OCI-LY1 (cell line): ENCODE measurements around the gene PRAMEF15.
"Not testable (repeated sequence)": the region's sequence is repeated elsewhere in the genome, so short reads cannot be mapped to it uniquely, and the experiment has no call there.

Experiments used
- H2AFZ ChIP-seq: fragments of 200-600 bp; sonication (generic), shearing (Covaris generic); 2 replicates; pipeline ENCODE4 v1.6.0; 2014; ENCODE audit warnings: antibody characterized with exemption, mild to moderate bottlenecking, low read length
- H3F3A ChIP-seq: fragments of 200-600 bp; sonication (generic), shearing (Covaris generic); 2 replicates; pipeline ENCODE4 v1.6.0; 2014; ENCODE audit warnings: mild to moderate bottlenecking, antibody characterized with exemption, low read length, moderate library complexity; ENCODE audit not compliant: insufficient read depth
- H3K27ac ChIP-seq: fragments of 200-600 bp; sonication (generic); 2 replicates; pipeline ENCODE4 v1.5.1; 2014; ENCODE audit warnings: low read length, mixed run types, mild to moderate bottlenecking, low read depth; ENCODE audit not compliant: poor library complexity, severe bottlenecking
- H3K27me3 ChIP-seq: fragments of 200-600 bp; sonication (generic); 2 replicates; pipeline ENCODE4 v1.6.0; 2014; ENCODE audit warnings: antibody characterized with exemption, mild to moderate bottlenecking, low read length, moderate library complexity; ENCODE audit not compliant: insufficient read depth
- H3K36me3 ChIP-seq: fragments of 200-600 bp; sonication (generic); 2 replicates; pipeline ENCODE4 v1.6.1; 2014; ENCODE audit warnings: mild to moderate bottlenecking, antibody characterized with exemption, low read length, moderate library complexity, mixed read lengths; ENCODE audit not compliant: insufficient read depth
- H3K4me1 ChIP-seq: fragments of 200-600 bp; sonication (generic); 2 replicates; pipeline ENCODE4 v1.5.1; 2014; ENCODE audit warnings: mild to moderate bottlenecking, low read length, moderate library complexity; ENCODE audit not compliant: insufficient read depth, severe bottlenecking
- H3K4me2 ChIP-seq: fragments of 200-600 bp; sonication (generic), shearing (Covaris generic); 2 replicates; pipeline ENCODE4 v1.6.1; 2014; ENCODE audit warnings: low read length
- H3K4me3 ChIP-seq: fragments of 200-600 bp; sonication (generic); 2 replicates; pipeline ENCODE4 v1.5.1; 2014; ENCODE audit warnings: low read length, low read depth, mild to moderate bottlenecking, mixed read lengths; ENCODE audit not compliant: poor library complexity, severe bottlenecking
- H3K79me2 ChIP-seq: fragments of 200-600 bp; shearing (Covaris generic); 2 replicates; pipeline ENCODE4 v1.6.1; 2016; ENCODE audit warnings: mixed run types, low read length, mixed read lengths; ENCODE audit not compliant: insufficient read depth
- H3K9ac ChIP-seq: fragments of 200-600 bp; sonication (generic), shearing (Covaris generic); 2 replicates; pipeline ENCODE4 v1.6.1; 2014; ENCODE audit warnings: mild to moderate bottlenecking, low read length, mixed read lengths
- H3K9me2 ChIP-seq: fragments of 200-600 bp; sonication (generic), shearing (Covaris generic); 2 replicates; pipeline ENCODE4 v1.6.1; 2014; ENCODE audit warnings: low read depth, mild to moderate bottlenecking, low read length, mixed read lengths
- H3K9me3 ChIP-seq: fragments of 200-600 bp; shearing (Covaris generic); 2 replicates; pipeline ENCODE4 v1.6.1; 2014; ENCODE audit warnings: low read length, mixed read lengths
- H4K20me1 ChIP-seq: fragments of 200-600 bp; sonication (generic), shearing (Covaris generic); 2 replicates; pipeline ENCODE4 v1.6.0; 2016; ENCODE audit warnings: mild to moderate bottlenecking, low read length; ENCODE audit not compliant: insufficient read depth

Gene PRAMEF15

GRCh38 chr1:13315281-13315680, at the start of gene PRAMEF15:
TSS of gene PRAMEF15 (plus strand) at chr1:13315581. CDS start at chr1:13318408, 2,827 bp downstream.
- not testable (repeated sequence) for H3K9ac ChIP-seq, H3K4me2 ChIP-seq, H3K79me2 ChIP-seq, H3K36me3 ChIP-seq, H3K27me3 ChIP-seq, H3K27ac ChIP-seq, H3K4me1 ChIP-seq, H3K9me2 ChIP-seq, H2AFZ ChIP-seq, H3K4me3 ChIP-seq, H3K9me3 ChIP-seq, H3F3A ChIP-seq, H4K20me1 ChIP-seq

- H3K27ac ChIP-seq, H3K9me3 ChIP-seq, H2AFZ ChIP-seq: not testable (repeated sequence)
Observed at GRCh38 chr1:13277016-13277415, 38.4 kb upstream of the PRAMEF15 start.

GRCh38 chr1:13279617-13280016, 35.8 kb upstream of the PRAMEF15 start:
- not testable (repeated sequence) for H2AFZ ChIP-seq, H3K4me2 ChIP-seq, H3K9me3 ChIP-seq, H4K20me1 ChIP-seq, H3K9ac ChIP-seq, H3K27me3 ChIP-seq, H3K9me2 ChIP-seq, H3F3A ChIP-seq, H3K36me3 ChIP-seq, H3K27ac ChIP-seq, H3K4me3 ChIP-seq, H3K79me2 ChIP-seq, H3K4me1 ChIP-seq

More at GRCh38 chr1:13277016-13277415, 38.4 kb upstream of the PRAMEF15 start:
- not testable (repeated sequence) for H3K9ac ChIP-seq, H3K4me1 ChIP-seq, H3K9me2 ChIP-seq, H3K4me2 ChIP-seq, H3K27me3 ChIP-seq, H4K20me1 ChIP-seq, H3K79me2 ChIP-seq, H3K4me3 ChIP-seq, H3K36me3 ChIP-seq, H3F3A ChIP-seq

GRCh38 chr1:13285037-13285436, 30.3 kb upstream of the PRAMEF15 start, which contains the start of gene PRAMEF8:
TSS of gene PRAMEF8 (minus strand) at chr1:13285137. CDS start at chr1:13284091, 1,046 bp downstream.
- H3K79me2 ChIP-seq, H3K4me2 ChIP-seq, H2AFZ ChIP-seq, H3K9ac ChIP-seq, H3K27ac ChIP-seq, H3K9me2 ChIP-seq, H4K20me1 ChIP-seq, H3K27me3 ChIP-seq, H3K4me1 ChIP-seq, H3K4me3 ChIP-seq, H3K9me3 ChIP-seq, H3F3A ChIP-seq, H3K36me3 ChIP-seq: not testable (repeated sequence)

GRCh38 chr1:13289030-13289429, 26.4 kb upstream of the PRAMEF15 start:
- not testable (repeated sequence) for H3K79me2 ChIP-seq, H3K4me1 ChIP-seq, H3F3A ChIP-seq, H3K36me3 ChIP-seq, H3K9ac ChIP-seq, H3K27ac ChIP-seq, H3K27me3 ChIP-seq, H2AFZ ChIP-seq, H3K9me2 ChIP-seq, H3K4me2 ChIP-seq, H4K20me1 ChIP-seq, H3K9me3 ChIP-seq, H3K4me3 ChIP-seq

- not testable (repeated sequence) for H3K27me3 ChIP-seq, H3K9ac ChIP-seq, H3K27ac ChIP-seq, H2AFZ ChIP-seq, H3F3A ChIP-seq, H3K4me2 ChIP-seq, H4K20me1 ChIP-seq, H3K4me1 ChIP-seq, H3K36me3 ChIP-seq, H3K79me2 ChIP-seq, H3K9me3 ChIP-seq, H3K9me2 ChIP-seq, H3K4me3 ChIP-seq
Observed at GRCh38 chr1:13297216-13297931, 18.0 kb upstream of the PRAMEF15 start.

- not testable (repeated sequence) for H3K36me3 ChIP-seq, H3K79me2 ChIP-seq, H3F3A ChIP-seq, H3K9ac ChIP-seq, H2AFZ ChIP-seq, H3K4me3 ChIP-seq, H3K9me2 ChIP-seq, H3K4me2 ChIP-seq, H3K4me1 ChIP-seq, H3K9me3 ChIP-seq, H3K27me3 ChIP-seq, H4K20me1 ChIP-seq, H3K27ac ChIP-seq
Observed at GRCh38 chr1:13298699-13299098, 16.7 kb upstream of the PRAMEF15 start.

GRCh38 chr1:13302197-13302596, 13.2 kb upstream of the PRAMEF15 start:
- not testable (repeated sequence) for H3F3A ChIP-seq, H3K4me2 ChIP-seq, H3K27me3 ChIP-seq, H3K4me1 ChIP-seq, H3K27ac ChIP-seq, H3K9ac ChIP-seq, H3K9me2 ChIP-seq, H3K79me2 ChIP-seq, H3K9me3 ChIP-seq, H3K36me3 ChIP-seq, H2AFZ ChIP-seq, H3K4me3 ChIP-seq, H4K20me1 ChIP-seq
